Endothelial cell of umbilical vein (primary cell): ENCODE data around the gene FMNL1. TPM values are rescaled to one million over a fixed set of nuclear protein-coding genes. Genes with fewer than 3 reads are reported as not detected.

Experiments
- BruUV-seq: library from RNA; stranded (reverse); fragments of 400-500 nt; replicated peaks from 2 replicates; lab custom pipeline; 2021; lab: Mats Ljungman, UMichigan
- CTCF ChIA-PET: fragments of 300-600, 350-600 bp; sonication (Branson Sonifier 250); formaldehyde crosslinking; loops from one replicate; lab custom pipeline; 2021; ENCODE audit warnings: antibody characterized with exemption, inconsistent platforms; lab: Charles Lee
- POLR2A ChIA-PET: fragments of 300-600, 350-600 bp; sonication (Branson Sonifier 250); formaldehyde crosslinking; loops from one replicate; lab custom pipeline; 2021; ENCODE audit warnings: antibody characterized with exemption, inconsistent platforms; lab: Charles Lee
- DNase-seq: peaks from one replicate; pipeline ENCODE4 v3.0.0-alpha.2; 2011; ENCODE audit warnings: low read depth, low spot score
- FAIRE-seq: peaks from 2 replicates; lab custom pipeline; 2011; peaks lifted over from hg19 to GRCh38; lab: Jason Lieb, UNC
- H2AFZ ChIP-seq: 2 replicates; pipeline ENCODE4 v1.6.0; 2012; ENCODE audit warnings: low read depth, low read length, control low read depth, inconsistent platforms
- H3K27ac ChIP-seq: 2 replicates; pipeline ENCODE4 v1.5.1; 2011; ENCODE audit warnings: low read depth, mild to moderate bottlenecking, control low read depth, low read length, moderate library complexity; ENCODE audit not compliant: insufficient read depth
- H3K27me3 ChIP-seq, 2 experiments: 2 replicates each; pipeline versions ENCODE4 v1.6.0 to v1.6.1; 2011; ENCODE audit warnings: low read length in 2 of 2, mixed read lengths in 1 of 2; ENCODE audit not compliant: control insufficient read depth in 2 of 2, insufficient read depth in 2 of 2
- H3K36me3 ChIP-seq, 2 experiments: 2 replicates in 1 of 2; 3 replicates in 1 of 2; pipeline ENCODE4 v1.5.1; 2011; ENCODE audit warnings: low read length in 2 of 2, mild to moderate bottlenecking in 1 of 2, moderate library complexity in 1 of 2; ENCODE audit not compliant: control insufficient read depth in 2 of 2, insufficient read depth in 2 of 2; ENCODE audit errors: extremely low read depth in 1 of 2
- H3K4me1 ChIP-seq: 3 replicates; pipeline ENCODE4 v1.5.1; 2011; ENCODE audit warnings: mild to moderate bottlenecking, low read length; ENCODE audit not compliant: control insufficient read depth, insufficient read depth; ENCODE audit errors: extremely low read depth
- H3K4me2 ChIP-seq: 2 replicates; pipeline ENCODE4 v1.6.1; 2011; ENCODE audit warnings: low read length, control low read depth, mixed read lengths; ENCODE audit not compliant: insufficient read depth
- H3K4me3 ChIP-seq, 3 experiments: fragments of 200-600 bp in 1 of 3; sonication (generic), shearing (Covaris generic) in 1 of 3; replicated peaks in 1 of 3; 2 replicates each; pipeline ENCODE4 v1.5.1; 2011 to 2016; ENCODE audit warnings: control low read depth in 3 of 3, low read length in 3 of 3, mild to moderate bottlenecking in 2 of 3, inconsistent platforms in 1 of 3, low read depth in 1 of 3, moderate library complexity in 1 of 3; ENCODE audit not compliant: insufficient read depth in 1 of 3
- H3K79me2 ChIP-seq: 2 replicates; pipeline ENCODE4 v1.6.0; 2012; ENCODE audit warnings: low read length, inconsistent platforms; ENCODE audit not compliant: control insufficient read depth, insufficient read depth
- H3K9ac ChIP-seq: replicated peaks from 2 replicates; pipeline ENCODE3; 2011; ENCODE audit warnings: low read length, control low read depth; ENCODE audit not compliant: insufficient read depth; ENCODE audit errors: extremely low read depth
- H3K9me1 ChIP-seq: replicated peaks from 3 replicates; pipeline ENCODE4 v1.6.0; 2011; ENCODE audit warnings: mild to moderate bottlenecking, low read length; ENCODE audit not compliant: control insufficient read depth, insufficient read depth; ENCODE audit errors: extremely low read depth
- H3K9me3 ChIP-seq: replicated peaks from 2 replicates; pipeline ENCODE4 v1.5.1; 2012; ENCODE audit warnings: low read length, inconsistent platforms; ENCODE audit not compliant: control insufficient read depth, insufficient read depth
- H4K20me1 ChIP-seq: replicated peaks from 2 replicates; pipeline ENCODE3; 2011; ENCODE audit warnings: mild to moderate bottlenecking, low read length; ENCODE audit not compliant: control insufficient read depth, insufficient read depth; ENCODE audit errors: extremely low read depth
- CTCF ChIP-seq, 2 donors: IDR thresholded peaks; 1 replicate in 1 of 2; 2 replicates in 1 of 2; pipeline ENCODE4 v1.5.1; 2011; ENCODE audit warnings: low read length in 2 of 2, mild to moderate bottlenecking in 2 of 2, moderate library complexity in 2 of 2, control low read depth in 1 of 2, inconsistent platforms in 1 of 2, low read depth in 1 of 2; ENCODE audit not compliant: insufficient read depth in 1 of 2; ENCODE audit errors: extremely low read depth in 1 of 2
- EZH2 ChIP-seq: IDR thresholded peaks from 2 replicates; pipeline ENCODE4 v1.6.1; 2012; ENCODE audit warnings: borderline replicate concordance, low read depth, mild to moderate bottlenecking, moderate library complexity, low read length, inconsistent platforms; ENCODE audit not compliant: severe bottlenecking
- FOS ChIP-seq: IDR thresholded peaks from 2 replicates; pipeline ENCODE4 v1.6.1; 2011; ENCODE audit warnings: mild to moderate bottlenecking, low read length, moderate library complexity, borderline replicate concordance; ENCODE audit not compliant: insufficient read depth
- GATA2 ChIP-seq: IDR thresholded peaks from 2 replicates; pipeline ENCODE4 v1.7.0; 2011; ENCODE audit warnings: low read depth, mild to moderate bottlenecking, moderate library complexity, mixed read lengths, low read length; ENCODE audit not compliant: insufficient read length, insufficient read depth
- JUN ChIP-seq: IDR thresholded peaks from 2 replicates; pipeline ENCODE4 v1.6.1; 2011; ENCODE audit warnings: borderline replicate concordance, low read depth; ENCODE audit not compliant: insufficient read length, insufficient read depth
- MAX ChIP-seq: IDR thresholded peaks from 2 replicates; pipeline ENCODE4 v1.6.1; 2011; ENCODE audit not compliant: insufficient read depth, insufficient read length
- MYC ChIP-seq: IDR thresholded peaks from one replicate; pipeline ENCODE4 v1.6.1; 2011; ENCODE audit warnings: mild to moderate bottlenecking, low read depth, low read length
- POLR2A ChIP-seq: IDR thresholded peaks from 2 replicates; pipeline ENCODE4 v1.6.1; 2012; ENCODE audit warnings: low read depth, mild to moderate bottlenecking, control low read depth, low read length
- POLR2AphosphoS5 ChIP-seq: IDR thresholded peaks from 2 replicates; pipeline ENCODE4 v1.6.1; 2012; ENCODE audit warnings: low read depth, mild to moderate bottlenecking, control low read depth, low read length, moderate library complexity; ENCODE audit not compliant: insufficient read depth
- dilution Hi-C: fragments of 300-500 bp; cut with MboI; formaldehyde crosslinking; loops from one replicate; pipeline ENCODE4 v1.15.0; 2019; ENCODE audit warnings: low sequenced_read_pairs; ENCODE audit not compliant: extremely low pct_ligation_motif_present
- intact Hi-C: fragments of 100-400 bp; cut with micrococcal nuclease; formaldehyde crosslinking; loops from one replicate; pipeline ENCODE4 v1.10.0; 2022
- polyA plus RNA-seq, 4 experiments: library from polyadenylated mRNA; depleted of rRNA in 3 of 4; stranded (reverse) in 3 of 4; unstranded in 1 of 4; fragments of >200 nt; gene quantifications; 2 replicates each; pipeline versions ENCODE4 v1.2.1 to v1.2.3, GENCODE V29; 2011 to 2012; ENCODE audit warnings: missing spikeins in 1 of 4
- total RNA-seq: library from RNA; stranded (reverse); gene quantifications from 2 replicates; pipeline ENCODE4 v1.2.3, GENCODE V29; 2021

FMNL1 gene
- total and polyA plus RNA-seq, 2 donors (not counting 3 experiments of a cell fraction or from before 2014, with no cell fraction given) = 0.95 to 1.6 TPM

- no peaks in the 10 kb centered on the region for H3K9me1 ChIP-seq
- CTCF ChIA-PET = interaction anchor here (1.3 to 6.6 kb wide), 4 partner anchors 11 to 97 kb away, joined by 3 to 93 read pairs (median 18); partner anchors contain the start of genes ACBD4, FMNL1 and HEXIM1
- BruUV-seq = no TSS peak
- no peak for FAIRE-seq
- no peak for TF ChIP-seq MAX
- TF ChIP-seq FOS = no peak
- no peak for TF ChIP-seq GATA2
- TF ChIP-seq MYC = no peak
- TF ChIP-seq JUN = no peak
- TF ChIP-seq EZH2 = no peak
- no peak for TF ChIP-seq POLR2AphosphoS5
- TF ChIP-seq POLR2A = no peak
- no peak for TF ChIP-seq CTCF (IDR thresholded peaks at IDR 0.05; ENCODE audit: extremely low read depth in 1 of 2, insufficient read depth in 1 of 2, low read depth in 1 of 2, low read length in 2 of 2)
- POLR2A ChIA-PET = no interaction called here
- H3K79me2 ChIP-seq = no peaks in the 10 kb centered on the region
- intact Hi-C loops (no loop called here), dilution Hi-C loops (no loop called here)
- H3K36me3 ChIP-seq = no peaks in the 10 kb centered on the region
- H3K9ac ChIP-seq = no peak overlapping the region
- no peaks in the 10 kb centered on the region for H3K4me1 ChIP-seq
- no peak overlapping the region for H3K4me2 ChIP-seq
- H2AFZ ChIP-seq = no peak overlapping the region
- no peaks in the 10 kb centered on the region for H3K27me3 ChIP-seq
- H3K4me3 ChIP-seq = no peak overlapping the region
- H3K27ac ChIP-seq = no peak overlapping the region
- H4K20me1 ChIP-seq = no peaks in the 10 kb centered on the region
- H3K9me3 ChIP-seq = no peaks in the 10 kb centered on the region
- no peak for DNase-seq
These were observed 11.1 kb downstream of the FMNL1 start for GRCh38 chr17:45232514-45233422.
